Lower leg skin (tissue), 4 donors: ENCODE results near the gene PCDHGA8. TPM values are rescaled to one million over a fixed set of nuclear protein-coding genes. Genes with fewer than 3 reads are reported as not detected.
"Not testable (repeated sequence)": the region's sequence is repeated elsewhere in the genome, so short reads cannot be mapped to it uniquely, and the experiment has no call there.

Experiments used
- DNase-seq, 2 donors: peaks; one replicate each; pipeline ENCODE4 v3.0.0-alpha.2; 2019; ENCODE audit warnings: low spot score in 2 of 2
- H3K4me3 ChIP-seq: fragments of 200-600 bp; sonication (generic); 2 replicates; pipeline ENCODE4 v1.5.1; 2017; ENCODE audit warnings: mild to moderate bottlenecking, low read depth; ENCODE audit not compliant: poor library complexity, severe bottlenecking
- CTCF ChIP-seq, 3 donors: fragments of 450-650 bp; IDR thresholded peaks; one replicate each; pipeline ENCODE4 v1.5.1; 2016; ENCODE audit warnings: antibody characterized with exemption in 3 of 3, mild to moderate bottlenecking in 3 of 3, moderate library complexity in 2 of 3
- POLR2A ChIP-seq, 2 donors: fragments of 450-650 bp; IDR thresholded peaks; one replicate each; pipeline ENCODE4 v1.6.1; 2016 to 2017; ENCODE audit warnings: antibody characterized with exemption in 2 of 2, mild to moderate bottlenecking in 1 of 2, moderate library complexity in 1 of 2
- WGBS, 2 donors: methylation state at CpG; one replicate each; pipeline ENCODE4 v1.1.5; 2018; 5-methylcytosine and 5-hydroxymethylcytosine counted together
- intact Hi-C: fragments of 100-400 bp; cut with DNase I; formaldehyde crosslinking; loops from one replicate; pipeline ENCODE4 v1.15.0; 2023; ENCODE audit warnings: low total_unique reads
- total RNA-seq, 4 donors: library from RNA; depleted of rRNA; stranded (reverse); fragments of >200 nt; gene quantifications; one replicate each; pipeline ENCODE4 v1.1.0, GENCODE V29; 2016

The PCDHGA8 gene
- total RNA-seq, 4 donors from 2014 or later, result 0.97 to 2.2 (median 1.6) TPM

- no peak for TF ChIP-seq CTCF (IDR thresholded peaks at IDR 0.05)
- no peak for TF ChIP-seq POLR2A (IDR thresholded peaks at IDR 0.05)
- intact Hi-C loops, result no loop called here
- no peak for DNase-seq
- H3K4me3 ChIP-seq, result no peak overlapping the region
- 55 to 60% methylated on average over 14 of the region's 14 CpGs for WGBS, 2 donors
Observed at GRCh38 chr5:141374627-141375026, 17.8 kb upstream of the PCDHGA8 start.

- intact Hi-C loops, H3K4me3 ChIP-seq: not testable (repeated sequence)
- WGBS, 2 donors, result 32 to 50% methylated on average over 10 to 22 of the region's 48 CpGs
- peak in 1 of 2 donors; percentile 53 for DNase-seq
Observed at GRCh38 chr5:141375444-141376155, 16.8 kb upstream of the PCDHGA8 start.

- H3K4me3 ChIP-seq, result no peak within 1 kb of the TSS
- intact Hi-C loops, result no loop called here
- DNase-seq, result peak in 1 of 2 donors; percentile 39
- WGBS, 2 donors, result 17 to 22% methylated on average over 31 to 35 of the region's 37 CpGs
- TF ChIP-seq CTCF (IDR thresholded peaks at IDR 0.05) (no peak), POLR2A (IDR thresholded peaks at IDR 0.05) (no peak)
Observed at GRCh38 chr5:141382469-141383294, 9.8 kb upstream of the PCDHGA8 start, which contains the start of gene PCDHGA7. Gene PCDHGA7, plus strand, starts transcription at chr5:141382742. Its CDS starts 158 bp downstream, at chr5:141382900.

GRCh38 chr5:141383345-141383744, 9.1 kb upstream of the PCDHGA8 start:
- TF ChIP-seq POLR2A (IDR thresholded peaks at IDR 0.05), result no peak
- no peak for TF ChIP-seq CTCF (IDR thresholded peaks at IDR 0.05)
- WGBS, 2 donors, result 37 to 44% methylated on average over 21 of the region's 21 CpGs
- intact Hi-C loops, result no loop called here
- peak in 1 of 2 donors; percentile 69 for DNase-seq
- H3K4me3 ChIP-seq, result no peak overlapping the region

GRCh38 chr5:141384471-141385267, 7.8 kb upstream of the PCDHGA8 start:
- no peak overlapping the region for H3K4me3 ChIP-seq

GRCh38 chr5:141387557-141388311, 4.7 kb upstream of the PCDHGA8 start, which contains the start of gene PCDHGB4:
Gene PCDHGB4, plus strand, starts transcription at chr5:141387698. Its CDS starts 187 bp downstream, at chr5:141387885.
- peak in 1 of 2 donors; percentile 69 for DNase-seq
- H3K4me3 ChIP-seq, intact Hi-C loops: not testable (repeated sequence)
- WGBS, 2 donors, result 13 to 14% methylated on average over 23 to 24 of the region's 40 CpGs

More at GRCh38 chr5:141384471-141385267, 7.8 kb upstream of the PCDHGA8 start:
- intact Hi-C loops, result no loop called here
- 46 to 53% methylated on average over 23 to 43 of the region's 43 CpGs for WGBS, 2 donors
- DNase-seq, result peak in 1 of 2 donors; percentile 70
- no peak for TF ChIP-seq POLR2A (IDR thresholded peaks at IDR 0.05)
